HEK293 (cell line): ENCODE measurements around the gene TEX14.

Source experiments
- HOXA7 ChIP-seq: sonication (generic); formaldehyde crosslinking; IDR thresholded peaks from 2 replicates; pipeline ENCODE4 v1.8.1; 2022; ENCODE audit warnings: missing genetic modification reagents, borderline replicate concordance
- ZNF174 ChIP-seq: fragments of 450-650 bp; formaldehyde crosslinking; IDR thresholded peaks from 2 replicates; pipeline ENCODE4 v1.5.0; 2017; ENCODE audit warnings: missing biosample characterization, mild to moderate bottlenecking, missing genetic modification characterization
- ZSCAN30 ChIP-seq: fragments of 450-650 bp; IDR thresholded peaks from 2 replicates; pipeline ENCODE4 v1.5.1; 2018; ENCODE audit warnings: missing biosample characterization, mild to moderate bottlenecking, missing genetic modification characterization, moderate library complexity

DNA sequence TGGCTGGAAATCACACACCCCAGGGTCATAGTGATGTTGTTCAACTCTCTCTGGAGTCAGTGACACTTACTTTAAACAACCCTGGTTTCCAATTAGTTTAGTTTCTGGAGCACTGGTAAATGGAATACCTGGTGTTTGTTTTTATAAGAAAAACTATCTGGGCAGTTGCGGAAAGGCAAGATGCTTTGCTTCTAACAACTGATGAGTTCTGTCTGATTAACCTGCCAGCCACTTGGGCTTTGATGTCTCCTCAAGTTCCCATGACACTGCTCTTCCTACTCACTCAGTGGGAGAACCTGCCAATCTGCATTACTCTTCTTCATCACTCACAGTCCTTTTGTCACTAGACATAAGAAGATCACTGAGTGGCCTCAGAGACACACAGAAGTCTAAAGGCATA, 98.7 kb downstream of the TEX14 start:
- TF ChIP-seq HOXA7 (no peak), ZSCAN30 (tag by site-specific recombination) (no peak), ZNF174 (tag by site-specific recombination) (no peak)
